ENCODE measurements around the gene NECAB3.
"Not testable (repeated sequence)": the region's sequence is repeated elsewhere in the genome, so short reads cannot be mapped to it uniquely, and the experiment has no call there.

The NECAB3 gene

GRCh38 chr20:33698966-33699365 lies 24.7 kb upstream of the NECAB3 start:
- not testable (repeated sequence) for DNase-seq (ENCODE audit: extremely low read depth in 1 of 2, low read depth in 1 of 2)

GRCh38 chr20:33697129-33697528 lies 22.9 kb upstream of the NECAB3 start:
- DNase-seq (ENCODE audit: extremely low read depth in 1 of 2, low read depth in 1 of 2): no peak

GRCh38 chr20:33696448-33696847 lies 22.2 kb upstream of the NECAB3 start:
- no peak for DNase-seq (ENCODE audit: extremely low read depth in 1 of 2, low read depth in 1 of 2)

GRCh38 chr20:33694639-33695012 lies 20.4 kb upstream of the NECAB3 start:
- no peak for DNase-seq (ENCODE audit: extremely low read depth in 1 of 2, low read depth in 1 of 2)

- no peak for DNase-seq (ENCODE audit: extremely low read depth in 1 of 2, low read depth in 1 of 2)
These were observed 19.8 kb upstream of the NECAB3 start for GRCh38 chr20:33693741-33694638.

- DNase-seq (ENCODE audit: extremely low read depth in 1 of 2, low read depth in 1 of 2): no peak
These were observed 19.1 kb upstream of the NECAB3 start for GRCh38 chr20:33693289-33693688.

GRCh38 chr20:33689973-33690372 lies 15.7 kb upstream of the NECAB3 start:
- peak; percentile 40 to 72 for DNase-seq (ENCODE audit: extremely low read depth in 1 of 2, low read depth in 1 of 2)

- no peak for DNase-seq (ENCODE audit: extremely low read depth in 1 of 2, low read depth in 1 of 2)
These were observed 15.3 kb upstream of the NECAB3 start for GRCh38 chr20:33689493-33689892.

- no peak for DNase-seq (ENCODE audit: extremely low read depth in 1 of 2, low read depth in 1 of 2)
These were observed 14.8 kb upstream of the NECAB3 start for GRCh38 chr20:33688938-33689424.

- DNase-seq (ENCODE audit: extremely low read depth in 1 of 2, low read depth in 1 of 2): no peak
These were observed 14.0 kb upstream of the NECAB3 start for GRCh38 chr20:33687993-33688937.

GRCh38 chr20:33687370-33687915 lies 13.2 kb upstream of the NECAB3 start:
- DNase-seq (ENCODE audit: extremely low read depth in 1 of 2, low read depth in 1 of 2): no peak

- no peak for DNase-seq (ENCODE audit: extremely low read depth in 1 of 2, low read depth in 1 of 2)
These were observed 12.7 kb upstream of the NECAB3 start for GRCh38 chr20:33686984-33687366.

- peak; percentile 91 to 97 for DNase-seq (ENCODE audit: extremely low read depth in 1 of 2, low read depth in 1 of 2)
These were observed 12.1 kb upstream of the NECAB3 start, which contains the start of gene E2F1 for GRCh38 chr20:33686100-33686983. TSS of gene E2F1 (minus strand) at chr20:33686385. CDS start at chr20:33686264, 121 bp downstream.

GRCh38 chr20:33685328-33686099 lies 11.3 kb upstream of the NECAB3 start:
- peak in 1 of 2 donors; percentile 52 for DNase-seq (ENCODE audit: extremely low read depth in 1 of 2, low read depth in 1 of 2)

- DNase-seq (ENCODE audit: extremely low read depth in 1 of 2, low read depth in 1 of 2): no peak
These were observed 10.5 kb upstream of the NECAB3 start for GRCh38 chr20:33684533-33685327.

GRCh38 chr20:33681728-33682353 lies 7.6 kb upstream of the NECAB3 start:
- peak in 1 of 2 donors; percentile 40 for DNase-seq (ENCODE audit: extremely low read depth in 1 of 2, low read depth in 1 of 2)

GRCh38 chr20:33681288-33681687 lies 7.1 kb upstream of the NECAB3 start:
- no peak for DNase-seq (ENCODE audit: extremely low read depth in 1 of 2, low read depth in 1 of 2)

- DNase-seq (ENCODE audit: extremely low read depth in 1 of 2, low read depth in 1 of 2): no peak
These were observed 6.5 kb upstream of the NECAB3 start for GRCh38 chr20:33680686-33681085.

All from stimulated activated CD8-positive, alpha-beta memory T cell treated with anti-CD3 and anti-CD28 coated beads, Interleukin-7, amount 100 ng/mL, for 48 hours (primary cell).